Neural cell (in vitro differentiated cells): ENCODE data around the gene TRIM44. TPM values are rescaled to one million over a fixed set of nuclear protein-coding genes. Genes with fewer than 3 reads are reported as not detected.

Experiments used
- H2AFZ ChIP-seq: fragments of 200-600, 300-800 bp; sonication (generic), shearing (Covaris generic); 2 replicates; pipeline ENCODE4 v1.6.0; 2014; ENCODE audit warnings: low read depth, mild to moderate bottlenecking, antibody characterized with exemption, low read length, moderate library complexity
- H3F3A ChIP-seq: fragments of 200-600 bp; shearing (Covaris generic); 2 replicates; pipeline ENCODE4 v1.6.1; 2016; ENCODE audit warnings: mild to moderate bottlenecking, moderate library complexity, mixed read lengths, antibody characterized with exemption, low read length; ENCODE audit not compliant: insufficient read depth, poor library complexity, severe bottlenecking
- H3K27ac ChIP-seq: fragments of 200-600, 300-800 bp; sonication (generic), shearing (Covaris generic); 2 replicates; pipeline ENCODE4 v1.5.1; 2014; ENCODE audit warnings: mild to moderate bottlenecking, low read length, moderate library complexity
- H3K27me3 ChIP-seq: fragments of 300-800, 200-600 bp; sonication (generic), shearing (Covaris generic); 2 replicates; pipeline ENCODE4 v1.6.0; 2014; ENCODE audit warnings: mild to moderate bottlenecking, low read depth, low read length, moderate library complexity; ENCODE audit not compliant: insufficient read depth
- H3K36me3 ChIP-seq: fragments of 300-800, 200-600 bp; sonication (generic), shearing (Covaris generic); 2 replicates; pipeline ENCODE4 v1.5.1; 2014; ENCODE audit warnings: mild to moderate bottlenecking, antibody characterized with exemption, low read length, moderate library complexity; ENCODE audit not compliant: insufficient read depth
- H3K4me2 ChIP-seq: fragments of 300-800, 200-600 bp; sonication (generic), shearing (Covaris generic); 2 replicates; pipeline ENCODE4 v1.6.0; 2014; ENCODE audit warnings: mild to moderate bottlenecking, low read length
- H3K4me3 ChIP-seq: fragments of 300-800, 200-600 bp; sonication (generic), shearing (Covaris generic); 2 replicates; pipeline ENCODE4 v1.5.1; 2014; ENCODE audit warnings: mild to moderate bottlenecking, low read length, moderate library complexity
- H3K79me2 ChIP-seq: fragments of 200-600 bp; shearing (Covaris generic); replicated peaks from 2 replicates; pipeline ENCODE4 v1.6.0; 2014; ENCODE audit warnings: mild to moderate bottlenecking, low read length, moderate library complexity; ENCODE audit not compliant: insufficient read depth
- H3K9ac ChIP-seq: fragments of 300-800, 200-600 bp; sonication (generic), shearing (Covaris generic); 2 replicates; pipeline ENCODE4 v1.6.1; 2016; ENCODE audit warnings: mild to moderate bottlenecking, low read length, mixed read lengths
- H3K9me2 ChIP-seq: fragments of 200-600 bp; shearing (Covaris generic); 2 replicates; pipeline ENCODE4 v1.6.1; 2016; ENCODE audit warnings: mild to moderate bottlenecking, low read length, mixed read lengths; ENCODE audit not compliant: insufficient read depth
- H3K9me3 ChIP-seq: fragments of 200-600, 300-800 bp; sonication (generic), shearing (Covaris generic); 2 replicates; pipeline ENCODE4 v1.6.1; 2016; ENCODE audit warnings: mild to moderate bottlenecking, mixed run types, low read length, moderate library complexity, mixed read lengths
- H4K20me1 ChIP-seq: fragments of 200-600 bp; shearing (Covaris generic); 2 replicates; pipeline ENCODE4 v1.6.1; 2016; ENCODE audit warnings: mild to moderate bottlenecking, mixed run types; ENCODE audit not compliant: insufficient read depth
- CTCF ChIP-seq: fragments of 450-650 bp; IDR thresholded peaks from 2 replicates; pipeline ENCODE4 v1.5.1; 2014; ENCODE audit warnings: antibody characterized with exemption, mild to moderate bottlenecking, moderate library complexity; ENCODE audit not compliant: poor library complexity, severe bottlenecking
- EP300 ChIP-seq: fragments of 450-650 bp; conservative IDR thresholded peaks from 2 replicates; pipeline ENCODE4 v1.6.1; 2014; ENCODE audit warnings: antibody characterized with exemption, mild to moderate bottlenecking, moderate library complexity; ENCODE audit not compliant: poor library complexity, severe bottlenecking
- EZH2 ChIP-seq: fragments of 200-600, 300-800 bp; shearing (Covaris generic), sonication (generic); IDR thresholded peaks from 2 replicates; pipeline ENCODE4 v1.6.1; 2014; ENCODE audit warnings: antibody characterized with exemption, low read length, borderline replicate concordance, mild to moderate bottlenecking; ENCODE audit not compliant: insufficient read depth, poor library complexity, severe bottlenecking
- MXI1 ChIP-seq: fragments of 450-650 bp; conservative IDR thresholded peaks from 2 replicates; pipeline ENCODE4 v1.6.1; 2014; ENCODE audit warnings: antibody characterized with exemption, mild to moderate bottlenecking; ENCODE audit not compliant: poor library complexity, severe bottlenecking
- POLR2AphosphoS5 ChIP-seq: IDR thresholded peaks from 2 replicates; pipeline ENCODE4 v1.6.1; 2012
- RAD21 ChIP-seq: fragments of 450-650 bp; conservative IDR thresholded peaks from 2 replicates; pipeline ENCODE4 v1.6.1; 2014; ENCODE audit warnings: antibody characterized with exemption, mild to moderate bottlenecking, moderate library complexity
- REST ChIP-seq: IDR thresholded peaks from 2 replicates; pipeline ENCODE4 v1.6.1; 2012; ENCODE audit warnings: borderline replicate concordance
- SMC3 ChIP-seq: fragments of 450-650 bp; conservative IDR thresholded peaks from 2 replicates; pipeline ENCODE4 v1.6.1; 2014; ENCODE audit warnings: antibody characterized with exemption, mild to moderate bottlenecking, moderate library complexity; ENCODE audit not compliant: poor library complexity
- TAF1 ChIP-seq: IDR thresholded peaks from 2 replicates; pipeline ENCODE4 v1.6.1; 2012; ENCODE audit warnings: low read depth
- polyA plus RNA-seq: library from polyadenylated mRNA; depleted of rRNA; stranded (reverse); fragments of >200 nt; gene quantifications from 2 replicates; pipeline ENCODE4 v1.2.3, GENCODE V29; 2014

The TRIM44 gene
- polyA plus RNA-seq, 1 donor from 2014 or later = 14.9 TPM

GRCh38 chr11:35672608-35673007 lies 10.0 kb downstream of the TRIM44 start (continued):
- no peak for TF ChIP-seq CTCF

- Histone ChIP-seq H3F3A (no peaks in the 10 kb centered on the region), H3K4me3 (no peak overlapping the region), H3K9ac (no peak overlapping the region), H4K20me1 (no peaks in the 10 kb centered on the region), H3K27ac (no peak overlapping the region), H3K4me2 (no peak overlapping the region), H3K79me2 (peaks cover 48% of the 10 kb centered on the region), H3K9me3 (no peaks in the 10 kb centered on the region), H2AFZ (no peak overlapping the region), H3K36me3 (no peaks in the 10 kb centered on the region), H3K9me2 (no peaks in the 10 kb centered on the region), H3K27me3 (no peaks in the 10 kb centered on the region)
- TF ChIP-seq REST = no peak
- TF ChIP-seq MXI1 = no peak
- no peak for TF ChIP-seq EZH2
- TF ChIP-seq RAD21 = no peak
- TF ChIP-seq SMC3 = no peak
- no peak for TF ChIP-seq CTCF
- no peak for TF ChIP-seq TAF1
- no peak for TF ChIP-seq EP300
These were observed 13.5 kb downstream of the TRIM44 start for GRCh38 chr11:35675901-35676610.

GRCh38 chr11:35676611-35676965 lies 14.0 kb downstream of the TRIM44 start:
- H3K9me3 ChIP-seq = no peaks in the 10 kb centered on the region
- H3K9me2 ChIP-seq = no peaks in the 10 kb centered on the region
- peaks cover 53% of the 10 kb centered on the region for H3K79me2 ChIP-seq
- no peak overlapping the region for H3K4me3 ChIP-seq
- TF ChIP-seq EZH2 (no peak), EP300 (no peak), CTCF (no peak), MXI1 (no peak), TAF1 (no peak), POLR2AphosphoS5 (no peak), SMC3 (no peak), RAD21 (no peak), REST (no peak)
- no peak overlapping the region for H3K4me2 ChIP-seq
- H4K20me1 ChIP-seq = no peaks in the 10 kb centered on the region
- no peak overlapping the region for H3K27ac ChIP-seq
- no peaks in the 10 kb centered on the region for H3K27me3 ChIP-seq
- H3F3A ChIP-seq = no peaks in the 10 kb centered on the region
- no peak overlapping the region for H3K9ac ChIP-seq
- H2AFZ ChIP-seq = no peak overlapping the region
- H3K36me3 ChIP-seq = no peaks in the 10 kb centered on the region
